Heart right ventricle (tissue), 16 donors: ENCODE data around the gene ATG16L2. TPM values are rescaled to one million over a fixed set of nuclear protein-coding genes. Genes with fewer than 3 reads are reported as not detected.

Experiments used
- ATAC-seq, 8 donors: fragments of 200-7000 bp; cut with Tn5 transposase; one replicate each; pipeline ENCODE4 v1.9.1; 2020; ENCODE audit warnings: mild to moderate bottlenecking in 8 of 8, moderate library complexity in 8 of 8, moderate number of reproducible peaks in 1 of 8
- DNase-seq, 2 donors: peaks; one replicate each; pipeline ENCODE4 v3.0.0-alpha.2; 2020
- H3K27ac ChIP-seq, 10 donors: fragments of 200-600 bp; sonication (generic) in 2 of 10; one replicate each; pipeline versions ENCODE4 v1.5.0 to v1.8.0; 2020 to 2022; ENCODE audit warnings: mild to moderate bottlenecking in 3 of 10
- H3K27me3 ChIP-seq, 7 donors: fragments of 200-600 bp; one replicate each; pipeline ENCODE4 v1.8.0; 2021 to 2022; ENCODE audit warnings: mild to moderate bottlenecking in 2 of 7
- H3K36me3 ChIP-seq, 9 donors: fragments of 200-600 bp; sonication (generic) in 1 of 9; one replicate each; pipeline versions ENCODE4 v1.5.0 to v1.8.0; 2020 to 2022; ENCODE audit warnings: mild to moderate bottlenecking in 2 of 9
- H3K4me1 ChIP-seq, 9 donors: fragments of 200-600 bp; sonication (generic) in 1 of 9; one replicate each; pipeline versions ENCODE4 v1.5.0 to v1.8.0; 2020 to 2022; ENCODE audit warnings: mild to moderate bottlenecking in 4 of 9
- H3K4me3 ChIP-seq, 10 donors: fragments of 200-600 bp; sonication (generic) in 2 of 10; one replicate each; pipeline versions ENCODE4 v1.5.0 to v1.8.0; 2020 to 2022; ENCODE audit warnings: mild to moderate bottlenecking in 7 of 10, moderate library complexity in 2 of 10
- H3K9me3 ChIP-seq, 11 donors: fragments of 200-600 bp in 10 of 11; sonication (generic) in 2 of 11; one replicate each; pipeline versions ENCODE4 v1.5.0 to v1.8.0; 2013 to 2022; ENCODE audit warnings: mild to moderate bottlenecking in 2 of 11, control low read depth in 1 of 11, moderate library complexity in 1 of 11
- WGBS, 2 donors: extraction: QIAGEN DNeasy Blood & Tissue Kit; methylation state at CpG; one replicate each; pipeline ENCODE4 v1.1.7; 2013; ENCODE audit warnings: inconsistent platforms in 1 of 2; 5-methylcytosine and 5-hydroxymethylcytosine counted together
- intact Hi-C, 10 donors: fragments of 100-400 bp; cut with DNase I; formaldehyde crosslinking; loops; one replicate each; pipeline versions ENCODE4 v1.11.1 to v1.14.2; 2022
- polyA plus RNA-seq, 2 donors: library from polyadenylated mRNA; stranded (reverse); fragments of 200-250 nt; gene quantifications; one replicate each; pipeline ENCODE4 v1.2.3, GENCODE V29; 2013
- total RNA-seq, 10 donors: library from RNA; stranded (reverse); fragmentation: NEBNext Ultra II Directional in 3 of 10; extraction: Animal tissue kit (Norgen Biotek cat#: 25700) in 3 of 10; gene quantifications; one replicate each; pipeline versions ENCODE4 v1.2.1 to v1.2.4, GENCODE V29; 2021 to 2023
- TF ChIP-seq, protein P1 (sequence below), 9 donors: fragments of 200-600 bp; sonication (generic) in 2 of 9; IDR thresholded peaks; one replicate each; pipeline versions ENCODE4 v1.5.0 to v1.8.0; 2021 to 2022; ENCODE audit warnings: antibody characterized with exemption in 9 of 9, mild to moderate bottlenecking in 5 of 9, moderate library complexity in 1 of 9
- donor health status: Arrhythmogenic right ventricular cardiomyopathy.
- donor health status: ischemic (EF 13 %, LVEDD 7.1; RV severe dilation, severe dysfunction).
- donor health status: healthy with polysubstance abuse.
- donor health status: DM: no; HTN: yes; CAD: no.
- donor health status: DM: no; HTN: no; CAD: no.
- donor health status: ischemic (EF 25% LVEDD 6.9; RV normal size, moderate dysfunction).
- donor health status: ischemic (EF 25% LVEDD 5.7; RV mildly dilated, moderate dysfunction).
- donor health status: healthy.
- donor health status: DM: yes; HTN: yes; CAD: no.
- donor health status: Ischemic cardiomyopathy.
- donor health status: ischemic (EF 35%, LVEDD 5.7; RV mildly dilated, moderate dysfunction).
- donor health status: nonischemic (EF 11% LVEDD 7.7; RV severe dilation, severe dysfunction).
- donor health status: DM: yes; HTN: yes; CAD: no.
- donor health status: PGD.
- donor health status: ischemic (EF 29% LVEDD 5.4; RV normal size, mild dysfunction).
- donor health status: nonischemic (EF 23%, LVEDD 6.1; RV moderate dilation, normal function).

The ATG16L2 gene
- total and polyA plus RNA-seq, 12 donors, result 8.0 to 66.9 (median 12.3) TPM

- Histone ChIP-seq H3K36me3 (peaks cover 0 to 75% (median 3%) of the 10 kb centered on the region in 9 donors), H3K9me3 (no peaks in the 10 kb centered on the region), H3K27ac (peak overlapping the region; percentile 86 to 95 (median 90)), H3K4me3 (no peak overlapping the region), H3K4me1 (peaks cover 36 to 84% (median 76%) of the 10 kb centered on the region in 9 donors), H3K27me3 (no peaks in the 10 kb centered on the region)
- intact Hi-C loops, result loop anchor here in 7 of 10 donors (2.0 to 10.0 kb wide), 10 partner anchors 14 to 452 kb away; partner anchors contain the start of gene FCHSD2 (in 4 of the 7)
- peak in 1 of 2 donors; percentile 69 for DNase-seq
- 16 to 20% methylated on average over 5 of the region's 5 CpGs for WGBS, 2 donors
- TF ChIP-seq, protein P1, sequence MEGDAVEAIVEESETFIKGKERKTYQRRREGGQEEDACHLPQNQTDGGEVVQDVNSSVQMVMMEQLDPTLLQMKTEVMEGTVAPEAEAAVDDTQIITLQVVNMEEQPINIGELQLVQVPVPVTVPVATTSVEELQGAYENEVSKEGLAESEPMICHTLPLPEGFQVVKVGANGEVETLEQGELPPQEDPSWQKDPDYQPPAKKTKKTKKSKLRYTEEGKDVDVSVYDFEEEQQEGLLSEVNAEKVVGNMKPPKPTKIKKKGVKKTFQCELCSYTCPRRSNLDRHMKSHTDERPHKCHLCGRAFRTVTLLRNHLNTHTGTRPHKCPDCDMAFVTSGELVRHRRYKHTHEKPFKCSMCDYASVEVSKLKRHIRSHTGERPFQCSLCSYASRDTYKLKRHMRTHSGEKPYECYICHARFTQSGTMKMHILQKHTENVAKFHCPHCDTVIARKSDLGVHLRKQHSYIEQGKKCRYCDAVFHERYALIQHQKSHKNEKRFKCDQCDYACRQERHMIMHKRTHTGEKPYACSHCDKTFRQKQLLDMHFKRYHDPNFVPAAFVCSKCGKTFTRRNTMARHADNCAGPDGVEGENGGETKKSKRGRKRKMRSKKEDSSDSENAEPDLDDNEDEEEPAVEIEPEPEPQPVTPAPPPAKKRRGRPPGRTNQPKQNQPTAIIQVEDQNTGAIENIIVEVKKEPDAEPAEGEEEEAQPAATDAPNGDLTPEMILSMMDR (IDR thresholded peaks at IDR 0.05), result no peak
- ATAC-seq, result peak; percentile 8 to 59 (median 24)
These were observed 20.7 kb downstream of the ATG16L2 start for GRCh38 chr11:72834905-72835304.

GRCh38 chr11:72836111-72836510 lies 21.9 kb downstream of the ATG16L2 start:
- peak; percentile 35 to 67 (median 54) for ATAC-seq
- peaks cover 0 to 75% (median 14%) of the 10 kb centered on the region in 9 donors for H3K36me3 ChIP-seq
- peak overlapping the region; percentile 86 to 95 (median 90) for H3K27ac ChIP-seq
- H3K9me3 ChIP-seq, result no peaks in the 10 kb centered on the region
- TF ChIP-seq, protein P1 (IDR thresholded peaks at IDR 0.05), result no peak
- 18% methylated on average over 4 of the region's 4 CpGs for WGBS, 2 donors
- intact Hi-C loops, result loop anchor here in 3 of 10 donors (10.0 kb wide), 3 partner anchors 89 to 399 kb away; partner anchors contain the start of gene FCHSD2 (in 2 of the 3)
- peak; percentile 80 to 82 for DNase-seq
- no peaks in the 10 kb centered on the region for H3K27me3 ChIP-seq
- H3K4me1 ChIP-seq, result peaks cover 36 to 92% (median 73%) of the 10 kb centered on the region in 9 donors
- H3K4me3 ChIP-seq, result no peak overlapping the region

- no peaks in the 10 kb centered on the region for H3K27me3 ChIP-seq
- TF ChIP-seq, protein P1 (IDR thresholded peaks at IDR 0.05), result no peak
- no peak overlapping the region for H3K4me3 ChIP-seq
- peaks cover 31 to 92% (median 63%) of the 10 kb centered on the region in 9 donors for H3K4me1 ChIP-seq
- DNase-seq (no peak), ATAC-seq (no peak)
- peak overlapping the region in 6 of 10 donors; percentile 17 to 95 (median 89) for H3K27ac ChIP-seq
- 60 to 65% methylated on average over 4 of the region's 4 CpGs for WGBS, 2 donors
- peaks cover 0 to 81% (median 22%) of the 10 kb centered on the region in 9 donors for H3K36me3 ChIP-seq
- H3K9me3 ChIP-seq, result no peaks in the 10 kb centered on the region
- intact Hi-C loops, result loop anchor here in 3 of 10 donors (10.0 kb wide), 3 partner anchors 86 to 396 kb away; partner anchors contain the start of gene FCHSD2 (in 2 of the 3)
These were observed 24.6 kb downstream of the ATG16L2 start for GRCh38 chr11:72838691-72839305.

DNA sequence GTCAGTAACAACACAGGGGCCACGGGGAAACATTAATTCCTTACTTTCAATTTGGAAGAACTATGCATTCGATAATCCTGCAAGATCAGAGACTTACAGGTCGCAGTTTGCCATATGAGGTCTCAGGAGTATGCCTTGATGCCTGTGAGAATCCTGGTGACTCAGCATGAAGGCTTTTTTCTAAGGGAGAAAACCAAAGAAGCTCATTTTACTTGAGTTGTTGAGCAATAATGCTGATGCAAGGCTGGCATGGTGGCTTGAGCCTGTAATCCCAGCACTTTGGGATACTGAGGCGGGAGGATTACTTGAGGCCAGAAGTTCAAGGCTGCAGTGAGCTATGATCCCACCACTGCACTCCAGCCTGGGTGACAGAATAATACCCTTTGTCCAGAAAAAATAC lies 26.6 kb downstream of the ATG16L2 start:
- intact Hi-C loops, result no loop called here

More for the DNA sequence above, 26.6 kb downstream of the ATG16L2 start:
- TF ChIP-seq, protein P1 (IDR thresholded peaks at IDR 0.05), result no peak
- ATAC-seq (no peak), DNase-seq (no peak)
- Histone ChIP-seq H3K4me1 (peaks cover 19 to 83% (median 56%) of the 10 kb centered on the region in 9 donors), H3K36me3 (peaks cover 0 to 92% (median 22%) of the 10 kb centered on the region in 9 donors), H3K9me3 (no peaks in the 10 kb centered on the region), H3K27me3 (no peaks in the 10 kb centered on the region), H3K27ac (peak overlapping the region in 3 of 10 donors; percentile 17 to 78 (median 19)), H3K4me3 (no peak overlapping the region)
- 96% methylated on average over 4 of the region's 4 CpGs for WGBS, 2 donors
